Erythroblast (primary cell): ENCODE data around the gene INPP4B.

Experiments
- GATA1 ChIP-seq: IDR thresholded peaks from 2 replicates; pipeline ENCODE4 v1.6.1; 2011; ENCODE audit warnings: low read depth, mild to moderate bottlenecking, control low read depth, low read length, moderate library complexity
- POLR2A ChIP-seq: IDR thresholded peaks from 2 replicates; pipeline ENCODE4 v1.6.1; 2011; ENCODE audit warnings: mild to moderate bottlenecking, low read length

DNA sequence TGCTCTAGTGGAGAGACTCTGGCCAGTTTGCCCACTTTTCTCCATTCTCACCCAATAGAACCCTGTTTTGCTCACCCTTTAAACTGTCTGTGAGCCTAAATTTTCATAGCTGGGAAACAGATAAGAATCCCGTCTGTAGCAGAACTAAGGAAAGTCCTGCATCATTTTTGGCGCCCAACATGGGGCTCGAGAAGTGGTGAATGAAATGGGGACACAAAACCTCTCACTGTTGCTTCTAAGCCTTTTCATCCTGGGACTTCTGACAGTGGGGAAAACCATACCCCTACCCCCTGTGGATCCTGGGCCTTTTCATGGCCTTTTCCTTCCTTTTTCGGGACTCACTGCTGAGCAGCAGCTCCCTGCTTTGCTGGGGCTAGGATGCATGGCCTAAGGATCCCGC, 189.9 kb downstream of the INPP4B start:
- TF ChIP-seq POLR2A, result no peak
- TF ChIP-seq GATA1, result no peak
